ENCODE results near the gene CATSPERZ. TPM values are rescaled to one million over a fixed set of nuclear protein-coding genes. Genes with fewer than 3 reads are reported as not detected.

CATSPERZ gene
- total and polyA plus RNA-seq, 2 of the 13 experiments (the other 11 are each of a cell fraction or from before 2014, with no cell fraction given): 0.22 to 0.48 TPM

GRCh38 chr11:64250415-64251015, 49.6 kb upstream of the CATSPERZ start (continued):
- TF ChIP-seq, protein P1, sequence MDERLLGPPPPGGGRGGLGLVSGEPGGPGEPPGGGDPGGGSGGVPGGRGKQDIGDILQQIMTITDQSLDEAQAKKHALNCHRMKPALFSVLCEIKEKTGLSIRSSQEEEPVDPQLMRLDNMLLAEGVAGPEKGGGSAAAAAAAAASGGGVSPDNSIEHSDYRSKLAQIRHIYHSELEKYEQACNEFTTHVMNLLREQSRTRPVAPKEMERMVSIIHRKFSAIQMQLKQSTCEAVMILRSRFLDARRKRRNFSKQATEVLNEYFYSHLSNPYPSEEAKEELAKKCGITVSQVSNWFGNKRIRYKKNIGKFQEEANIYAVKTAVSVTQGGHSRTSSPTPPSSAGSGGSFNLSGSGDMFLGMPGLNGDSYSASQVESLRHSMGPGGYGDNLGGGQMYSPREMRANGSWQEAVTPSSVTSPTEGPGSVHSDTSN (CRISPR knock-in tag; IDR thresholded peaks at IDR 0.05): no peak
- no peak for TF ChIP-seq HNRNPL (IDR thresholded peaks at IDR 0.05; ENCODE audit: low read depth, low read length)
- no peak for TF ChIP-seq ZNF615 (CRISPR knock-in tag; IDR thresholded peaks at IDR 0.05; ENCODE audit: borderline replicate concordance)
- TF ChIP-seq RFXAP (CRISPR knock-in tag; IDR thresholded peaks at IDR 0.05; ENCODE audit: borderline replicate concordance): no peak
- TF ChIP-seq PHB2 (IDR thresholded peaks at IDR 0.05; ENCODE audit: partially characterized antibody): no peak
- TF ChIP-seq, protein P2, sequence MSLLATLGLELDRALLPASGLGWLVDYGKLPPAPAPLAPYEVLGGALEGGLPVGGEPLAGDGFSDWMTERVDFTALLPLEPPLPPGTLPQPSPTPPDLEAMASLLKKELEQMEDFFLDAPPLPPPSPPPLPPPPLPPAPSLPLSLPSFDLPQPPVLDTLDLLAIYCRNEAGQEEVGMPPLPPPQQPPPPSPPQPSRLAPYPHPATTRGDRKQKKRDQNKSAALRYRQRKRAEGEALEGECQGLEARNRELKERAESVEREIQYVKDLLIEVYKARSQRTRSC (CRISPR knock-in tag; IDR thresholded peaks at IDR 0.05; ENCODE audit: low read depth): no peak
- TF ChIP-seq ZNF329 (CRISPR knock-in tag; IDR thresholded peaks at IDR 0.05; ENCODE audit: low read depth): no peak
- no peak for TF ChIP-seq POLR2AphosphoS2 (IDR thresholded peaks at IDR 0.05; ENCODE audit: low read depth, low read length)
- TF ChIP-seq EHMT2 (IDR thresholded peaks at IDR 0.05; ENCODE audit: borderline replicate concordance, low read depth, low read length): no peak
- TF ChIP-seq ZNF501 (CRISPR knock-in tag; IDR thresholded peaks at IDR 0.05): 0 out of 2 replicates have a peak, but pooled peaks have one; percentile 29
- no peak for TF ChIP-seq FOXM1 (CRISPR knock-in tag; IDR thresholded peaks at IDR 0.05)
- TF ChIP-seq ZNF552 (CRISPR knock-in tag; IDR thresholded peaks at IDR 0.05; ENCODE audit: borderline replicate concordance): no peak
- TF ChIP-seq ZSCAN25 (CRISPR knock-in tag; IDR thresholded peaks at IDR 0.05): 0 out of 2 replicates have a peak, but pooled peaks have one; percentile 13
- no peak for TF ChIP-seq TRIM24 (CRISPR knock-in tag; IDR thresholded peaks at IDR 0.05)

All from HepG2 (cell line).